H9 (cell line): ENCODE measurements around the gene ROCK2. TPM values are rescaled to one million over a fixed set of nuclear protein-coding genes. Genes with fewer than 3 reads are reported as not detected.

Experiments used
- DNase-seq: peaks from one replicate; pipeline ENCODE4 v3.0.0-alpha.2; 2017
- H2AFZ ChIP-seq: one replicate; pipeline ENCODE4 v1.6.1; 2013; ENCODE audit warnings: mild to moderate bottlenecking, low read length, control low read depth, moderate library complexity
- H2AK5ac ChIP-seq: 2 replicates; pipeline ENCODE4 v1.6.1; 2013; ENCODE audit warnings: low read length, control low read depth, mixed read lengths; ENCODE audit not compliant: insufficient read length
- H2BK120ac ChIP-seq: one replicate; pipeline ENCODE4 v1.6.1; 2013; ENCODE audit warnings: low read depth, mild to moderate bottlenecking, low read length, control low read depth, inconsistent platforms; ENCODE audit not compliant: poor library complexity, severe bottlenecking
- H2BK12ac ChIP-seq: 2 replicates; pipeline ENCODE4 v1.6.1; 2013; ENCODE audit warnings: low read length, control low read depth, mixed read lengths, low read depth; ENCODE audit not compliant: insufficient read length
- H2BK15ac ChIP-seq: 2 replicates; pipeline ENCODE4 v1.6.1; 2013; ENCODE audit warnings: low read depth, low read length, control low read depth
- H2BK20ac ChIP-seq: one replicate; pipeline ENCODE4 v1.6.1; 2013; ENCODE audit warnings: low read depth, mild to moderate bottlenecking, low read length, control low read depth, inconsistent platforms; ENCODE audit not compliant: poor library complexity, severe bottlenecking
- H2BK5ac ChIP-seq: 2 replicates; pipeline ENCODE4 v1.6.1; 2013; ENCODE audit warnings: low read length, control low read depth, mixed read lengths; ENCODE audit not compliant: insufficient read length
- H3K14ac ChIP-seq: 2 replicates; pipeline ENCODE4 v1.6.1; 2013; ENCODE audit warnings: low read length, control low read depth; ENCODE audit not compliant: insufficient read depth
- H3K18ac ChIP-seq: 2 replicates; pipeline ENCODE4 v1.6.1; 2013; ENCODE audit warnings: low read depth, mild to moderate bottlenecking, mixed read lengths, low read length, control low read depth; ENCODE audit not compliant: insufficient read length
- H3K23ac ChIP-seq: 2 replicates; pipeline ENCODE4 v1.6.1; 2013; ENCODE audit warnings: low read length, control low read depth, mixed read lengths, low read depth; ENCODE audit not compliant: insufficient read length
- H3K23me2 ChIP-seq: 2 replicates; pipeline ENCODE4 v1.6.1; 2013; ENCODE audit warnings: low read depth, mild to moderate bottlenecking, mixed read lengths, low read length, control low read depth; ENCODE audit not compliant: insufficient read length, poor library complexity, severe bottlenecking
- H3K27ac ChIP-seq: 2 replicates; pipeline ENCODE4 v1.5.1; 2013; ENCODE audit warnings: low read length, control low read depth, mixed read lengths, low read depth; ENCODE audit not compliant: insufficient read length
- H3K27me3 ChIP-seq: 2 replicates; pipeline ENCODE4 v1.6.1; 2013; ENCODE audit warnings: low read length, control low read depth, inconsistent platforms; ENCODE audit not compliant: insufficient read depth
- H3K4ac ChIP-seq: 2 replicates; pipeline ENCODE4 v1.6.1; 2013; ENCODE audit warnings: low read depth, mild to moderate bottlenecking, control low read depth, inconsistent platforms, low read length, moderate library complexity
- H3K4me1 ChIP-seq: 2 replicates; pipeline ENCODE4 v1.6.1; 2013; ENCODE audit warnings: low read length, control low read depth, inconsistent platforms; ENCODE audit not compliant: insufficient read depth
- H3K4me2 ChIP-seq: 2 replicates; pipeline ENCODE4 v1.6.1; 2013; ENCODE audit warnings: low read length, control low read depth, mixed read lengths; ENCODE audit not compliant: insufficient read length, insufficient read depth
- H3K56ac ChIP-seq: 2 replicates; pipeline ENCODE4 v1.6.1; 2013; ENCODE audit warnings: low read depth, mild to moderate bottlenecking, mixed read lengths, low read length, control low read depth; ENCODE audit not compliant: insufficient read length
- H3K79me1 ChIP-seq: 2 replicates; pipeline ENCODE4 v1.6.1; 2013; ENCODE audit warnings: low read depth, mild to moderate bottlenecking, moderate library complexity, low read length, control low read depth, inconsistent platforms; ENCODE audit not compliant: insufficient read depth, poor library complexity, severe bottlenecking
- H3K79me2 ChIP-seq: 2 replicates; pipeline ENCODE4 v1.6.1; 2013; ENCODE audit warnings: low read length, control low read depth, inconsistent platforms; ENCODE audit not compliant: insufficient read depth
- H3K9ac ChIP-seq: 2 replicates; pipeline ENCODE4 v1.6.1; 2013; ENCODE audit warnings: low read length, control low read depth, mixed read lengths; ENCODE audit not compliant: insufficient read length; ENCODE audit errors: extremely low read depth
- H3K9me3 ChIP-seq: one replicate; pipeline ENCODE4 v1.6.1; 2013; ENCODE audit warnings: low read depth, low read length, inconsistent platforms; ENCODE audit not compliant: control insufficient read depth
- H3T11ph ChIP-seq: one replicate; pipeline ENCODE4 v1.6.1; 2013; ENCODE audit warnings: mild to moderate bottlenecking, low read length, control low read depth, inconsistent platforms
- H4K20me1 ChIP-seq: one replicate; pipeline ENCODE4 v1.6.1; 2013; ENCODE audit not compliant: control insufficient read depth, insufficient read length, insufficient read depth
- H4K5ac ChIP-seq: 2 replicates; pipeline ENCODE4 v1.6.1; 2013; ENCODE audit warnings: low read depth, mild to moderate bottlenecking, mixed read lengths, low read length, control low read depth; ENCODE audit not compliant: insufficient read length
- H4K8ac ChIP-seq: replicated peaks from 2 replicates; pipeline ENCODE4 v1.6.1; 2013; ENCODE audit warnings: low read length, control low read depth, mixed read lengths, low read depth; ENCODE audit not compliant: insufficient read length
- H4K91ac ChIP-seq: 2 replicates; pipeline ENCODE4 v1.6.1; 2013; ENCODE audit warnings: low read depth, mild to moderate bottlenecking, moderate library complexity, mixed read lengths, low read length, control low read depth; ENCODE audit not compliant: insufficient read length
- H3K27ac Mint-ChIP-seq, 3 experiments: 2 replicates in 2 of 3; 3 replicates in 1 of 3; pipeline ENCODE4 v1.8.0; 2020 to 2021; ENCODE audit warnings: mixed read lengths in 3 of 3, mild to moderate bottlenecking in 1 of 3, moderate library complexity in 1 of 3
- H3K27me3 Mint-ChIP-seq: 2 replicates; pipeline ENCODE4 v1.8.0; 2021; ENCODE audit warnings: low read depth, mild to moderate bottlenecking, moderate library complexity, mixed read lengths
- H3K36me3 Mint-ChIP-seq, 3 experiments: 2 replicates in 2 of 3; 3 replicates in 1 of 3; pipeline ENCODE4 v1.8.0; 2020 to 2021; ENCODE audit warnings: low read depth in 3 of 3, mixed read lengths in 3 of 3; ENCODE audit not compliant: insufficient read depth in 1 of 3
- H3K4me1 Mint-ChIP-seq, 2 experiments: 2 replicates each; pipeline ENCODE4 v1.8.0; 2020; ENCODE audit warnings: mixed read lengths in 2 of 2
- H3K4me3 Mint-ChIP-seq, 2 experiments: 2 replicates in 1 of 2; 3 replicates in 1 of 2; pipeline ENCODE4 v1.8.0; 2020 to 2021; ENCODE audit warnings: mild to moderate bottlenecking in 2 of 2, mixed read lengths in 2 of 2, moderate library complexity in 1 of 2
- H3K9me3 Mint-ChIP-seq, 2 experiments: 2 replicates in 1 of 2; 3 replicates in 1 of 2; pipeline ENCODE4 v1.8.0; 2020; ENCODE audit warnings: mild to moderate bottlenecking in 2 of 2, mixed read lengths in 2 of 2, moderate library complexity in 1 of 2
- CTCF ChIP-seq: fragments of 200-600 bp; sonication (generic); conservative IDR thresholded peaks from 3 replicates; pipeline ENCODE4 v1.8.0; 2021; ENCODE audit warnings: antibody characterized with exemption, mild to moderate bottlenecking
- total RNA-seq: library from RNA; stranded (reverse); gene quantifications from 2 replicates; pipeline ENCODE4 v1.2.1, GENCODE V29; 2021

ROCK2 gene
- total RNA-seq, 1 experiment from 2014 or later, result 33.2 TPM

- Histone ChIP-seq H3K4ac (no peak overlapping the region), H2AFZ (no peak overlapping the region), H2AK5ac (no peak overlapping the region), H4K5ac (no peak overlapping the region), H2BK15ac (no peak overlapping the region), H3K23ac (no peak overlapping the region), H3K9ac (no peak overlapping the region), H3K27me3 (no peaks in the 10 kb centered on the region), H3K14ac (no peak overlapping the region), H3K23me2 (no peaks in the 10 kb centered on the region), H3K4me2 (no peak overlapping the region), H3K27ac (no peak overlapping the region), H2BK20ac (no peak overlapping the region), H4K20me1 (no peaks in the 10 kb centered on the region), H3K9me3 (no peaks in the 10 kb centered on the region), H2BK120ac (no peak overlapping the region), H3K79me1 (peaks cover 3% of the 10 kb centered on the region), H3K56ac (no peak overlapping the region), H2BK5ac (no peak overlapping the region), H3K79me2 (no peaks in the 10 kb centered on the region), H3T11ph (no peak overlapping the region), H3K18ac (no peak overlapping the region), H2BK12ac (no peak overlapping the region), H4K91ac (no peak overlapping the region), H4K8ac (no peak overlapping the region), H3K4me1 (peaks cover 1% of the 10 kb centered on the region; the same call in 1 of the 2 replicates)
- TF ChIP-seq CTCF, result no peak
- Mint-ChIP-seq H3K4me1 (peaks cover 23 to 29% of the 10 kb centered on the region in 2 experiments), H3K4me3 (no peak overlapping the region), H3K27me3 (no peaks in the 10 kb centered on the region), H3K9me3 (no peaks in the 10 kb centered on the region), H3K27ac (no peak overlapping the region), H3K36me3 (peaks cover 0 to 7% (median 0%) of the 10 kb centered on the region in 3 experiments; a peak in 1 of 7 replicates)
- no peak for DNase-seq
Observed at GRCh38 chr2:11227595-11227994, 116.8 kb downstream of the ROCK2 start.
